Activated B cell treated with CpG ODN at 0.5 μM for 24 hours (primary cell): ENCODE data around the gene DBNDD2. TPM values are rescaled to one million over a fixed set of nuclear protein-coding genes. Genes with fewer than 3 reads are reported as not detected.

Experiments used
- ATAC-seq: fragments of 200-7000 bp; cut with Tn5 transposase; one replicate; pipeline ENCODE4 v1.10.0; 2021; ENCODE audit warnings: low read depth, mild to moderate bottlenecking, moderate library complexity
- CTCF ChIA-PET: fragments of 350-600 bp; sonication (Branson Sonifier 250); formaldehyde crosslinking; loops from one replicate; lab custom pipeline; 2021; ENCODE audit warnings: antibody characterized with exemption; lab: Charles Lee
- POLR2A ChIA-PET: fragments of 350-600 bp; sonication (Branson Sonifier 250); formaldehyde crosslinking; loops from one replicate; lab custom pipeline; 2021; ENCODE audit warnings: antibody characterized with exemption; lab: Charles Lee
- DNase-seq: peaks from one replicate; pipeline ENCODE4 v3.0.0; 2022
- H3K27ac Mint-ChIP-seq: one replicate; pipeline ENCODE4 v1.8.0; 2020; ENCODE audit warnings: mixed read lengths
- H3K27me3 Mint-ChIP-seq: one replicate; pipeline ENCODE4 v1.8.0; 2021; ENCODE audit warnings: mixed read lengths
- H3K36me3 Mint-ChIP-seq: one replicate; pipeline ENCODE4 v1.8.0; 2021; ENCODE audit warnings: low read depth, mixed read lengths
- H3K4me1 Mint-ChIP-seq: one replicate; pipeline ENCODE4 v1.8.0; 2021; ENCODE audit warnings: mixed read lengths
- H3K4me3 Mint-ChIP-seq: one replicate; pipeline ENCODE4 v1.8.0; 2020; ENCODE audit warnings: mild to moderate bottlenecking, mixed read lengths
- H3K9me3 Mint-ChIP-seq: one replicate; pipeline ENCODE4 v1.8.0; 2020; ENCODE audit warnings: mixed read lengths
- intact Hi-C: fragments of 100-400 bp; cut with micrococcal nuclease; formaldehyde crosslinking; loops from one replicate; pipeline ENCODE4 v1.15.1; 2024
- total RNA-seq: library from RNA; stranded (reverse); gene quantifications from 2 replicates; pipeline ENCODE4 v1.2.3, GENCODE V29; 2022
- TF ChIP-seq, protein P1 (sequence below): fragments of 200-600 bp; IDR thresholded peaks from one replicate; pipeline ENCODE4 v1.8.0; 2022; ENCODE audit warnings: antibody characterized with exemption, mild to moderate bottlenecking

Gene DBNDD2
- total RNA-seq, 1 donor from 2014 or later = 2.7 TPM

- CTCF ChIA-PET = interaction anchor here (2.3 to 12.6 kb wide), 2 partner anchors 71 to 130 kb away, joined by 6 to 534 read pairs; partner anchors contain the start of genes SYS1 and TP53TG5
Measured at GRCh38 chr20:45440891-45441685, 33.0 kb downstream of the DBNDD2 start.

DNA sequence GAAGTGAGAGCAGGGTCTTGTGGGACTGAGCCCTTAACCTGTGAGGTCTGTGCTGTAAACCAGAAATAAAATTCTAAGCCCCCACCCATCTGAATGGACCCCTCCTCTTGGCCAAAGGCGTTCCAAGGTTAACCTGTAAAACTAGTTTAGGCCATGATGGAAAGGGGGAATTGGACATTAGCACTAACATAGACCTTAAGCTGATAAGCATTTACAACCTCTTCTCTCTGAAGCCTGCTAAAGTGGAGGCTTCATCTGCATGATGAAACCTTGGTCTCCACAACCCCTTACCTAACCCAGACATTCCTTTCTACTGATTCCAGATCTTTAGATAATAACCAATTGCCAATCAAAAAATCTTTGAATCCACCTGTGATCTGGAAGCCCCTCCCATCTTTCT is 33.7 kb downstream of the DBNDD2 start:
- POLR2A ChIA-PET = no interaction called here
- Mint-ChIP-seq H3K27ac (no peak overlapping the region), H3K36me3 (no peaks in the 10 kb centered on the region), H3K27me3 (peaks cover 2% of the 10 kb centered on the region), H3K4me1 (peaks cover 5% of the 10 kb centered on the region), H3K4me3 (no peak overlapping the region), H3K9me3 (no peaks in the 10 kb centered on the region)
- intact Hi-C loops = no loop called here
- no peak for ATAC-seq
- CTCF ChIA-PET = no interaction called here
- TF ChIP-seq, protein P1, sequence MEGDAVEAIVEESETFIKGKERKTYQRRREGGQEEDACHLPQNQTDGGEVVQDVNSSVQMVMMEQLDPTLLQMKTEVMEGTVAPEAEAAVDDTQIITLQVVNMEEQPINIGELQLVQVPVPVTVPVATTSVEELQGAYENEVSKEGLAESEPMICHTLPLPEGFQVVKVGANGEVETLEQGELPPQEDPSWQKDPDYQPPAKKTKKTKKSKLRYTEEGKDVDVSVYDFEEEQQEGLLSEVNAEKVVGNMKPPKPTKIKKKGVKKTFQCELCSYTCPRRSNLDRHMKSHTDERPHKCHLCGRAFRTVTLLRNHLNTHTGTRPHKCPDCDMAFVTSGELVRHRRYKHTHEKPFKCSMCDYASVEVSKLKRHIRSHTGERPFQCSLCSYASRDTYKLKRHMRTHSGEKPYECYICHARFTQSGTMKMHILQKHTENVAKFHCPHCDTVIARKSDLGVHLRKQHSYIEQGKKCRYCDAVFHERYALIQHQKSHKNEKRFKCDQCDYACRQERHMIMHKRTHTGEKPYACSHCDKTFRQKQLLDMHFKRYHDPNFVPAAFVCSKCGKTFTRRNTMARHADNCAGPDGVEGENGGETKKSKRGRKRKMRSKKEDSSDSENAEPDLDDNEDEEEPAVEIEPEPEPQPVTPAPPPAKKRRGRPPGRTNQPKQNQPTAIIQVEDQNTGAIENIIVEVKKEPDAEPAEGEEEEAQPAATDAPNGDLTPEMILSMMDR = no peak
- DNase-seq = no peak

More at GRCh38 chr20:45440891-45441685, 33.0 kb downstream of the DBNDD2 start:
- DNase-seq = no peak
- intact Hi-C loops = no loop called here
- H3K4me1 Mint-ChIP-seq = peaks cover 12% of the 10 kb centered on the region
- H3K36me3 Mint-ChIP-seq = no peaks in the 10 kb centered on the region
- no peak for ATAC-seq
- POLR2A ChIA-PET = no interaction called here
- peaks cover 2% of the 10 kb centered on the region for H3K27me3 Mint-ChIP-seq
- no peak overlapping the region for H3K4me3 Mint-ChIP-seq
- TF ChIP-seq, protein P1 = no peak
- H3K9me3 Mint-ChIP-seq = no peaks in the 10 kb centered on the region
- H3K27ac Mint-ChIP-seq = no peak overlapping the region

DNA sequence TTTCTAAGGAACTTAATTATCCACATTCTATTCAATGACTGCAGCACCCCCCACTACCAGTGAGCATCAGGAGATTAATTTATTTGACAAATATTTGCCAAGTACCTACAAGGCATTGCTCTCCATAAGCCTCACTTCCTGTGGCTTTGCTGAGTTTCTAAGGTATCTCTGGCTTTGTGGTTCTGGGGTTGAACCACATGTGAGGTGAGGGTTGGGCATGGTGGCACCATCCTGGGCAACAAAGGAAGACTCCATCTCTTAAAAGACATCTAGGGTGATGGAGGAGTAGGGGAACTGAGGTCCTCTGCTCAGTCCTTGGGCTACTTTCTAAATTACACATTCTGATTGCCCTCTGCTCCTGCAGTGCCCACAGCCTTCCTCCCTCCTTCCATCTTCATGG is 36.0 kb downstream of the DBNDD2 start:
- no peaks in the 10 kb centered on the region for H3K9me3 Mint-ChIP-seq
- no peak for DNase-seq
- TF ChIP-seq, protein P1 = no peak
- intact Hi-C loops = no loop called here
- H3K27ac Mint-ChIP-seq = no peak overlapping the region
- ATAC-seq = no peak
- ChIA-PET CTCF (interaction anchor here (1.2 kb wide), 1 partner anchor 81 kb away, joined by 5 read pairs; the partner anchor contains the start of gene SYS1), POLR2A (no interaction called here)
- H3K36me3 Mint-ChIP-seq = no peaks in the 10 kb centered on the region
- H3K4me3 Mint-ChIP-seq = no peak overlapping the region
- H3K27me3 Mint-ChIP-seq = peaks cover 2% of the 10 kb centered on the region
- no peaks in the 10 kb centered on the region for H3K4me1 Mint-ChIP-seq

- ChIA-PET POLR2A (interaction anchor here (1.5 kb wide), 1 partner anchor 9 kb away, joined by 3 read pairs; no protein-coding TSS in a partner anchor), CTCF (interaction anchor here (1.1 to 1.3 kb wide), 2 partner anchors 72 to 152 kb away, joined by 3 to 7 read pairs; no protein-coding TSS in a partner anchor)
- TF ChIP-seq, protein P1 = no peak
- DNase-seq (no peak), ATAC-seq (peak; percentile 57)
- Mint-ChIP-seq H3K4me1 (peaks cover 3% of the 10 kb centered on the region), H3K27ac (no peak overlapping the region), H3K9me3 (no peaks in the 10 kb centered on the region), H3K27me3 (peaks cover 2% of the 10 kb centered on the region), H3K36me3 (no peaks in the 10 kb centered on the region), H3K4me3 (no peak overlapping the region)
- intact Hi-C loops = no loop called here
Measured at GRCh38 chr20:45445805-45446562, 37.9 kb downstream of the DBNDD2 start.
